ENCODE data around the gene MST1R. TPM values are rescaled to one million over a fixed set of nuclear protein-coding genes. Genes with fewer than 3 reads are reported as not detected.

Gene MST1R
- total and polyA plus RNA-seq, 2 donors (not counting 3 experiments of a cell fraction or from before 2014, with no cell fraction given), result 0.93 to 2.4 TPM

GRCh38 chr3:49929291-49930167 lies 25.9 kb upstream of the MST1R start, which contains the start of gene MON1A:
Gene MON1A (minus strand): TSS chr3:49929811. CDS start chr3:49913346, 16,465 bp downstream.
- Histone ChIP-seq H3K4me1 (ENCODE audit: control insufficient read depth, extremely low read depth, insufficient read depth, low read length) (peaks cover 5% of the 10 kb centered on the region), H3K9me3 (replicated peaks; ENCODE audit: control insufficient read depth, insufficient read depth, low read length) (no peaks in the 10 kb centered on the region), H3K27ac (ENCODE audit: insufficient read depth, low read depth, low read length) (peak within 1 kb of the TSS; percentile 51), H3K9ac (replicated peaks; ENCODE audit: extremely low read depth, insufficient read depth, low read length) (peak within 1 kb of the TSS; percentile 49), H2AFZ (ENCODE audit: low read depth, low read length) (peak within 1 kb of the TSS; percentile 97), H3K9me1 (replicated peaks; ENCODE audit: control insufficient read depth, extremely low read depth, insufficient read depth, low read length) (no peaks in the 10 kb centered on the region), H3K4me3 (replicated peaks in 1 of 3; ENCODE audit: insufficient read depth in 1 of 3, low read depth in 1 of 3, low read length in 3 of 3) (peak within 1 kb of the TSS; percentile 65 to 75 (median 68)), H3K36me3 (ENCODE audit: control insufficient read depth in 2 of 2, extremely low read depth in 1 of 2, insufficient read depth in 2 of 2, low read length in 2 of 2) (no peaks in the 10 kb centered on the region), H3K4me2 (ENCODE audit: insufficient read depth, low read length) (peak within 1 kb of the TSS; percentile 66), H4K20me1 (replicated peaks; ENCODE audit: control insufficient read depth, extremely low read depth, insufficient read depth, low read length) (no peaks in the 10 kb centered on the region), H3K79me2 (ENCODE audit: control insufficient read depth, insufficient read depth, low read length) (peaks cover 4% of the 10 kb centered on the region), H3K27me3 (ENCODE audit: control insufficient read depth in 2 of 2, insufficient read depth in 2 of 2, low read length in 2 of 2) (no peaks in the 10 kb centered on the region)
- dilution Hi-C loops (cut with MboI; ENCODE audit: extremely low pct_ligation_motif_present, low sequenced_read_pairs), result no loop called here
- CTCF ChIA-PET, result interaction anchor here (0.7 to 1.8 kb wide), 15 partner anchors 10 to 480 kb away, joined by 3 to 16 read pairs (median 4); partner anchors contain the start of genes GMPPB, INKA1 and RBM6
- FAIRE-seq (peak; percentile 98), DNase-seq (ENCODE audit: low read depth, low spot score) (peak; percentile 93)
- TF ChIP-seq EZH2 (IDR thresholded peaks at IDR 0.05; ENCODE audit: borderline replicate concordance, low read depth, low read length, severe bottlenecking), result no peak
- TF ChIP-seq POLR2A (IDR thresholded peaks at IDR 0.05; ENCODE audit: low read depth, low read length), result peak; percentile 80
- TF ChIP-seq MAX (IDR thresholded peaks at IDR 0.05; ENCODE audit: insufficient read depth, insufficient read length), result peak; percentile 44
- TF ChIP-seq CTCF (IDR thresholded peaks at IDR 0.05; ENCODE audit: extremely low read depth in 1 of 2, insufficient read depth in 1 of 2, low read depth in 1 of 2, low read length in 2 of 2), result peak in 1 of 2 donors; percentile 30
- TF ChIP-seq POLR2AphosphoS5 (IDR thresholded peaks at IDR 0.05; ENCODE audit: insufficient read depth, low read depth, low read length), result no peak
- intact Hi-C loops (cut with micrococcal nuclease), result loop anchor here (1.0 kb wide), 1 partner anchor 10 kb away; no protein-coding TSS in a partner anchor
- no TSS peak for BruUV-seq (replicated peaks)
- POLR2A ChIA-PET, result interaction anchor here (0.7 to 1.7 kb wide), 3 partner anchors 10 to 261 kb away, joined by 3 to 19 read pairs (median 3); partner anchors contain the start of gene RBM6
